ENCODE results near the gene DGKI.
A peak's percentile ranks its signal among the peaks of the same experiment; 100 is the strongest.

GRCh38 chr7:137656227-137656849 is 190.4 kb downstream of the DGKI start:
- peak; percentile 94 for TF ChIP-seq CTCF (IDR thresholded peaks at IDR 0.05)
- TF ChIP-seq EZH2phosphoT487 (IDR thresholded peaks at IDR 0.05): no peak
- TF ChIP-seq EZH2 (IDR thresholded peaks at IDR 0.05): no peak

Data from neural progenitor cell (in vitro differentiated cells).